Pericardium fibroblast (primary cell): Measurements from ENCODE around the gene ZNF117. TPM values are rescaled to one million over a fixed set of nuclear protein-coding genes. Genes with fewer than 3 reads are reported as not detected.

Experiments
- total RNA-seq: library from RNA; depleted of rRNA; stranded (reverse); fragments of >200 nt; gene quantifications from 2 replicates; pipeline ENCODE4 v1.2.3, GENCODE V29; 2015

ZNF117 gene
- 3.0 and 4.8 TPM in 2 replicates for total RNA-seq

DNA sequence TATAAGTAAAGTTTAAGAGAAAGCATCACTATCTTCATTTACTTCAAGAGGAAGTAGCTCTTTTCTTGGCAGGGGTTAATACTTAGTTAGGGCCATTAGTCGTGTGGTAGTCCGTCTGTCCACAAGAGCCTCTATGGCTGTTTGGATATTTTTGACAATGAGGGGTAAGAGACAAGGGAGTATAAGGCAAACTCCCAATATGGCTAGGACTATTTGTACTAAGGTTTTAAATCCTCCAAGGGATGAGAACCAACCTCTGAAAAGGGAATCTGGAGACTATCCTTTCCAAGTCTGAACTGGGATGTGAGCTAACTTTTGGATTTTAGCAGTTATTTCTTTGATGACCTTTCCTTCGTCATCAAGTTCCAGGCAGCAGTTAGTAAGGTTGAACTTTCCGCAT is at the start of gene ZNF117:
Gene ZNF117, minus strand, starts transcription at position 101 of the 400 bp plus-strand sequence.

DNA sequence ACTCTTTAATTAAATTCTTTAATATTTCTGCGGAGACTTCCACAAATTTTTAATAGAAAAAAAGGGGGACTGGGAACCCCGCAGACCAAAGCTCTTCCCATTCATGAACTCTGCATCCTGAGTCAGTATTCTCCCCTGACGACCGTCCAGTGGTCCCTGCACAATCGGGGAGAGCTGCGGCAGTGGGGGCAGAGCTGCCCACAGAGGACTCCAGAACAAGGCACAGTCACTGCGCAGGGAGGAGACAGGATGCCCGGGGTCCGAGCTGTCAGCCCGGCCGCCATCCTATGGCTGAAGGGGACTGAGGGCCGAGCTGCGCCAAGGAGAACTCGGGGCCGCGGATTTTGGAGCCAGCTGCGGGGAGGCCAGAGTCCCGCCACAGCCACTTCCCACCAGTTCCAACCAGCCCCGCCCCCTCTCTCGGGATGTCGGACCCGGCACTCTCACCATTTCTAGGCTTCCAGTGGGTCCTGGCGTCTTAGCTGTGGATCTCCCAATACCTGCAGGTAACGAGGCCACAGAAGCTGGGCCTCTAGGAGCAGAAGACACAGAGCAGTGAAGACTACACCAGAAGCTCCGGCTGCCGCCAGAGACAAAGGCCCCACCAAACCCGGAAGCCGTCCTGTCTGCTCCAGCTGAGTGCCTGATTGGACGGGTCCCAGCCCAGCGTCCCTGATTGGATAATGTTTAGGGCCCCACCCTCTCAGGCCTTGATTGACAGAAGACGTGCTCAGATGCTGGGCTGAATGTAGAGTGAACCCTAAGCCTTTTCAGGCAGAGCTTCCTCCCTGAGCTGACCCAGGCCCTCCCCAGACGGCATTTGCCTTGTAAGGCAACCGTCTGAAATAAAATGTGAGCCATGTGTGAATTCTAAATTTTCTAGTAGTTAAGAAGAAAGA is 15.5 kb upstream of the ZNF117 start, which contains the start of gene ERV3-1:
Gene ERV3-1, minus strand, starts transcription at position 594 of the 899 bp plus-strand sequence. CDS start 13,661 bp downstream, outside the sequence.

Other genes starting within 250 kb of the ZNF117 start
- gene ZNF138, start 196.6 kb downstream of the ZNF117 start, total RNA-seq = 1.6 and 3.2 TPM in 2 replicates
- gene ZNF273, start 87.8 kb downstream of the ZNF117 start, total RNA-seq = 1.4 and 2.1 TPM in 2 replicates
- 5.4 and 8.4 TPM in 2 replicates for gene ERV3-1, start 15.7 kb upstream of the ZNF117 start, total RNA-seq